GM12865 (cell line): ENCODE measurements around the gene RPS24.

Experiments used
- DNase-seq: peaks from one replicate; pipeline ENCODE4 v3.0.0; 2010; ENCODE audit warnings: low read depth
- H3K4me3 ChIP-seq: 2 replicates; pipeline ENCODE4 v1.5.1; 2011; ENCODE audit warnings: mild to moderate bottlenecking, low read depth, low read length, control low read depth
- CTCF ChIP-seq: IDR thresholded peaks from 2 replicates; pipeline ENCODE4 v1.5.1; 2011; ENCODE audit warnings: low read length, control low read depth, low read depth, inconsistent platforms; ENCODE audit not compliant: insufficient read depth; ENCODE audit errors: missing control alignments

RPS24 gene

GRCh38 chr10:78038105-78038504 is 4.4 kb downstream of the RPS24 start:
- H3K4me3 ChIP-seq: no peak overlapping the region
- no peak for TF ChIP-seq CTCF
- no peak for DNase-seq

GRCh38 chr10:78038791-78039547 is 5.3 kb downstream of the RPS24 start:
- TF ChIP-seq CTCF: no peak
- no peak for DNase-seq
- no peak overlapping the region for H3K4me3 ChIP-seq

GRCh38 chr10:78039743-78040142 is 6.1 kb downstream of the RPS24 start:
- DNase-seq: no peak
- no peak overlapping the region for H3K4me3 ChIP-seq

GRCh38 chr10:78041170-78042057 is 7.8 kb downstream of the RPS24 start:
- peak; percentile 14 for DNase-seq
- H3K4me3 ChIP-seq: no peak overlapping the region
- no peak for TF ChIP-seq CTCF

More at GRCh38 chr10:78039743-78040142, 6.1 kb downstream of the RPS24 start:
- TF ChIP-seq CTCF: no peak

- no peak overlapping the region for H3K4me3 ChIP-seq
- peak; percentile 30 for DNase-seq
- TF ChIP-seq CTCF: no peak
Measured at GRCh38 chr10:78042058-78042751, 8.5 kb downstream of the RPS24 start.

- H3K4me3 ChIP-seq: no peak overlapping the region
- peak; percentile 21 for DNase-seq
- no peak for TF ChIP-seq CTCF
Measured at GRCh38 chr10:78042752-78043104, 9.1 kb downstream of the RPS24 start.
